K562 (cell line): ENCODE data around the gene RTL10. TPM values are rescaled to one million over a fixed set of nuclear protein-coding genes. Genes with fewer than 3 reads are reported as not detected.

ENCODE experiments used
- ATF7 ChIP-seq: fragments of 450-650 bp; IDR thresholded peaks from 2 replicates; pipeline ENCODE4 v1.7.1; 2014; ENCODE audit warnings: mild to moderate bottlenecking, moderate library complexity
- BRCA1 ChIP-seq, 2 experiments: fragments of 450-650 bp in 1 of 2; sonication (generic) in 1 of 2; formaldehyde crosslinking in 1 of 2; IDR thresholded peaks; 2 replicates each; pipeline versions ENCODE4 v1.5.0 to v1.6.1; 2017 to 2020; ENCODE audit warnings: mild to moderate bottlenecking in 1 of 2, missing genetic modification reagents in 1 of 2
- HNRNPUL1 ChIP-seq: fragments of 200-400 bp; formaldehyde crosslinking; IDR thresholded peaks from 2 replicates; pipeline ENCODE4 v1.6.1; 2017; ENCODE audit warnings: low read length
- JUND ChIP-seq, 2 experiments: IDR thresholded peaks; 2 replicates in 1 of 2; 3 replicates in 1 of 2; pipeline ENCODE4 v1.6.1; 2011; ENCODE audit warnings: borderline replicate concordance in 2 of 2, low read depth in 2 of 2, low read length in 2 of 2, improper control_type of control experiment in 1 of 2, missing biosample characterization in 1 of 2, missing genetic modification characterization in 1 of 2, missing genetic modification reagents in 1 of 2
- MYBL2 ChIP-seq, 2 experiments: fragments of 450-650 bp in 1 of 2; sonication (generic) in 1 of 2; formaldehyde crosslinking in 1 of 2; IDR thresholded peaks; 2 replicates each; pipeline versions ENCODE4 v1.6.1 to v1.8.1; 2017 to 2022; ENCODE audit warnings: borderline replicate concordance in 1 of 2, inconsistent platforms in 1 of 2, low read depth in 1 of 2, mild to moderate bottlenecking in 1 of 2, missing genetic modification reagents in 1 of 2, moderate library complexity in 1 of 2
- PHF8 ChIP-seq: fragments of 200-600 bp; sonication (generic); IDR thresholded peaks from 2 replicates; pipeline ENCODE4 v1.6.1; 2012; ENCODE audit warnings: mixed run types, mild to moderate bottlenecking, inconsistent platforms, low read length, moderate library complexity, borderline replicate concordance
- RBM14 ChIP-seq: fragments of 200-400 bp; formaldehyde crosslinking; IDR thresholded peaks from 2 replicates; pipeline ENCODE4 v1.6.1; 2018; ENCODE audit warnings: low read depth, mild to moderate bottlenecking, low read length, moderate library complexity, borderline replicate concordance; ENCODE audit not compliant: insufficient read depth
- RCOR1 ChIP-seq, 2 experiments: IDR thresholded peaks; 2 replicates each; pipeline ENCODE4 v1.6.1; 2012; ENCODE audit warnings: low read depth in 2 of 2, low read length in 2 of 2, borderline replicate concordance in 1 of 2, improper control_type of control experiment in 1 of 2
- SAFB ChIP-seq: fragments of 200-400 bp; formaldehyde crosslinking; IDR thresholded peaks from 2 replicates; pipeline ENCODE4 v1.6.1; 2017; ENCODE audit warnings: low read depth, low read length, borderline replicate concordance
- SMAD3 ChIP-seq: fragments of 450-650 bp; formaldehyde crosslinking; conservative IDR thresholded peaks from 2 replicates; pipeline ENCODE4 v1.4.0; 2020; ENCODE audit warnings: mild to moderate bottlenecking
- SNIP1 ChIP-seq: fragments of 450-650 bp; IDR thresholded peaks from 2 replicates; pipeline ENCODE4 v1.7.1; 2017; ENCODE audit warnings: low read depth, mild to moderate bottlenecking
- ZNF217 ChIP-seq: sonication (generic); formaldehyde crosslinking; IDR thresholded peaks from 2 replicates; pipeline ENCODE4 v1.8.0; 2022; ENCODE audit warnings: mild to moderate bottlenecking, missing genetic modification reagents
- ZNF41 ChIP-seq: fragments of 250-450 bp; sonication (Bioruptor Pico); conservative IDR thresholded peaks from 2 replicates; pipeline ENCODE4 v1.4.0; 2020; ENCODE audit warnings: mild to moderate bottlenecking
- polyA plus RNA-seq, 8 experiments: library from polyadenylated mRNA; depleted of rRNA in 4 of 8; stranded (reverse) in 5 of 8; unstranded in 3 of 8; fragments of >200 nt; fragmentation: Nextera tagmentation in 2 of 8; fragmentation: Illumina TruSeq in 1 of 8; extraction: Ambion mirVana in 2 of 8; extraction: Trizol in 1 of 8; gene quantifications; 2 replicates each; pipeline versions ENCODE4 v1.2.1 to v1.2.3, GENCODE V29; 2011 to 2014; ENCODE audit warnings: inconsistent platforms in 1 of 8, missing spikeins in 1 of 8
- total RNA-seq, 7 experiments: library from RNA; depleted of rRNA in 6 of 7; stranded (reverse); fragments of >200 nt in 6 of 7; fragmentation: Illumina TruSeq in 2 of 7; extraction: Trizol in 2 of 7; gene quantifications; 2 replicates each; pipeline versions ENCODE4 v1.2.1 to v1.2.3, GENCODE V29; 2011 to 2021; ENCODE audit warnings: low replicate concordance in 1 of 7
- TF ChIP-seq, protein P1 (sequence below): sonication (generic); formaldehyde crosslinking; IDR thresholded peaks from 2 replicates; pipeline ENCODE4 v1.8.0; 2022; ENCODE audit warnings: mild to moderate bottlenecking, missing genetic modification reagents
- TF ChIP-seq, protein P2 (sequence below): fragments of 250-450 bp; sonication (Bioruptor Pico); IDR thresholded peaks from 2 replicates; pipeline ENCODE4 v1.8.0; 2021; ENCODE audit warnings: moderate library complexity, mild to moderate bottlenecking, inconsistent platforms
- TF ChIP-seq, protein P3 (sequence below): fragments of 450-650 bp; formaldehyde crosslinking; IDR thresholded peaks from 2 replicates; pipeline ENCODE4 v1.4.0; 2022; ENCODE audit warnings: missing genetic modification characterization
- TF ChIP-seq, protein P4 (sequence below): IDR thresholded peaks from 2 replicates; pipeline ENCODE4 v1.6.1; 2016; ENCODE audit warnings: missing genetic modification characterization, missing compliant biosample characterization

The RTL10 gene
- total and polyA plus RNA-seq, 9 of the 15 experiments (the other 6 are each of a cell fraction or from before 2014, with no cell fraction given): 19.8 to 75.5 (median 32.5) TPM

DNA sequence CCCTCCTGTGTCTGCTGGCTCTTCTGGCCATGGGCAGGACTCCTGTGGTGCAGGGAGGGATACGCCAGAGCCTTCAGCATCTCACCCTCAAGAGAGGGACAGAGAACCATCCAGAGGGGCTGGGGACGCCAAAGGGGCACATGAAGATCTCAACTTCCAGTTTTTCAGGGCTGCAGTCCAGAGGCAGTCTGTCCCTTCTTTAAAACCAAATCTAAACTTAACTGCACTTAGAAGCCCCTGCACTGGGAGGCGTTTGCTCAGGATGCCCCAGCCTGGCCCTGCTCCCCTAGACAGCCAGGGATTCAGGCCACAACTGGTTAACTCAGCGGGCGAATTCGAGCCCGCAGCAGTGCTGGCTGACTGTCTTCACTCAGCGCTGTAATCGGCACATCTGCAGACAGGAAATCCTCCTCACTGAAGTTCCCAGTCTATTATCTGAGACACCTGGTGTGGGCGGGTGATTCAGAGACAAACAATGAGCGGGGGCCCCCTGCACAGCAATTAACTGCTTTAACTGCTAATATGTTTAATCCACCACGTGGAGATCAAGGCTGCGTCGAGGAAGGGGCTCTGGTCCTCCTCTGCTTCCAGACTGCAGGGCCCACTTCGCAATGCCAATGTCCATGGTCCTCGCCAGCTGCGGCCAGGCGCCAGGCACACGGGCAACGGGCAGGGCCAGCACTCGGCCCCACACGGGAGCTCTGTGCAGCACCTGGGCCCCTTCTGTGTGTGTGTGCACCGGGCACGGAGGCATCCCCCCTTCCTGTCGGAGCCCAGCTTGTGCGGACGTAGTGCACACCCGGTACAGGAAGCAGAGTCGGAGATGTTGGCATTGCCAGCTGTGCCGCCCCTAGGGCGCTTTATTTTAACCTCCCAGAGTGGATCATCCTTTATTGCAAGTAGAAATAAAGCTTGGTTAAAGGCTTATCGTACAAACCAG, 36.9 kb upstream of the RTL10 start (continued):
- TF ChIP-seq, protein P1, sequence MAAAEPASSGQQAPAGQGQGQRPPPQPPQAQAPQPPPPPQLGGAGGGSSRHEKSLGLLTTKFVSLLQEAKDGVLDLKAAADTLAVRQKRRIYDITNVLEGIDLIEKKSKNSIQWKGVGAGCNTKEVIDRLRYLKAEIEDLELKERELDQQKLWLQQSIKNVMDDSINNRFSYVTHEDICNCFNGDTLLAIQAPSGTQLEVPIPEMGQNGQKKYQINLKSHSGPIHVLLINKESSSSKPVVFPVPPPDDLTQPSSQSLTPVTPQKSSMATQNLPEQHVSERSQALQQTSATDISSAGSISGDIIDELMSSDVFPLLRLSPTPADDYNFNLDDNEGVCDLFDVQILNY (CRISPR knock-in tag): no peak
- TF ChIP-seq, protein P2, sequence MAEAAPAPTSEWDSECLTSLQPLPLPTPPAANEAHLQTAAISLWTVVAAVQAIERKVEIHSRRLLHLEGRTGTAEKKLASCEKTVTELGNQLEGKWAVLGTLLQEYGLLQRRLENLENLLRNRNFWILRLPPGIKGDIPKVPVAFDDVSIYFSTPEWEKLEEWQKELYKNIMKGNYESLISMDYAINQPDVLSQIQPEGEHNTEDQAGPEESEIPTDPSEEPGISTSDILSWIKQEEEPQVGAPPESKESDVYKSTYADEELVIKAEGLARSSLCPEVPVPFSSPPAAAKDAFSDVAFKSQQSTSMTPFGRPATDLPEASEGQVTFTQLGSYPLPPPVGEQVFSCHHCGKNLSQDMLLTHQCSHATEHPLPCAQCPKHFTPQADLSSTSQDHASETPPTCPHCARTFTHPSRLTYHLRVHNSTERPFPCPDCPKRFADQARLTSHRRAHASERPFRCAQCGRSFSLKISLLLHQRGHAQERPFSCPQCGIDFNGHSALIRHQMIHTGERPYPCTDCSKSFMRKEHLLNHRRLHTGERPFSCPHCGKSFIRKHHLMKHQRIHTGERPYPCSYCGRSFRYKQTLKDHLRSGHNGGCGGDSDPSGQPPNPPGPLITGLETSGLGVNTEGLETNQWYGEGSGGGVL: no peak
- TF ChIP-seq MYBL2 (IDR thresholded peaks at IDR 0.05; ENCODE audit: low read depth) (no peak), MYBL2 (CRISPR knock-in tag; IDR thresholded peaks at IDR 0.05; ENCODE audit: borderline replicate concordance) (no peak), SNIP1 (no peak), RBM14 (no peak), ZNF41 (no peak), SAFB (no peak), ATF7 (peak; percentile 90), ZNF217 (no peak), HNRNPUL1 (no peak), PHF8 (peak; percentile 27; the same call in 1 of the 2 replicates), RCOR1 (IDR thresholded peaks at IDR 0.05; ENCODE audit: borderline replicate concordance in 1 of 2, low read depth in 2 of 2, low read length in 2 of 2) (peak; percentile 93 to 99), JUND (IDR thresholded peaks at IDR 0.05; ENCODE audit: borderline replicate concordance, low read depth, low read length) (peak; percentile 99), JUND (tag; IDR thresholded peaks at IDR 0.05; ENCODE audit: borderline replicate concordance, low read depth, low read length) (peak; percentile 96; the same call in 2 of the 3 replicates), SMAD3 (peak; percentile 52; the same call in 1 of the 2 replicates), BRCA1 (IDR thresholded peaks at IDR 0.05) (no peak), BRCA1 (CRISPR knock-in tag; IDR thresholded peaks at IDR 0.05) (no peak)
- TF ChIP-seq, protein P3, sequence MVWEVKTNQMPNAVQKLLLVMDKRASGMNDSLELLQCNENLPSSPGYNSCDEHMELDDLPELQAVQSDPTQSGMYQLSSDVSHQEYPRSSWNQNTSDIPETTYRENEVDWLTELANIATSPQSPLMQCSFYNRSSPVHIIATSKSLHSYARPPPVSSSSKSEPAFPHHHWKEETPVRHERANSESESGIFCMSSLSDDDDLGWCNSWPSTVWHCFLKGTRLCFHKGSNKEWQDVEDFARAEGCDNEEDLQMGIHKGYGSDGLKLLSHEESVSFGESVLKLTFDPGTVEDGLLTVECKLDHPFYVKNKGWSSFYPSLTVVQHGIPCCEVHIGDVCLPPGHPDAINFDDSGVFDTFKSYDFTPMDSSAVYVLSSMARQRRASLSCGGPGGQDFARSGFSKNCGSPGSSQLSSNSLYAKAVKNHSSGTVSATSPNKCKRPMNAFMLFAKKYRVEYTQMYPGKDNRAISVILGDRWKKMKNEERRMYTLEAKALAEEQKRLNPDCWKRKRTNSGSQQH (CRISPR knock-in tag): peak; percentile 56; the same call in 1 of the 2 replicates
- TF ChIP-seq, protein P4, sequence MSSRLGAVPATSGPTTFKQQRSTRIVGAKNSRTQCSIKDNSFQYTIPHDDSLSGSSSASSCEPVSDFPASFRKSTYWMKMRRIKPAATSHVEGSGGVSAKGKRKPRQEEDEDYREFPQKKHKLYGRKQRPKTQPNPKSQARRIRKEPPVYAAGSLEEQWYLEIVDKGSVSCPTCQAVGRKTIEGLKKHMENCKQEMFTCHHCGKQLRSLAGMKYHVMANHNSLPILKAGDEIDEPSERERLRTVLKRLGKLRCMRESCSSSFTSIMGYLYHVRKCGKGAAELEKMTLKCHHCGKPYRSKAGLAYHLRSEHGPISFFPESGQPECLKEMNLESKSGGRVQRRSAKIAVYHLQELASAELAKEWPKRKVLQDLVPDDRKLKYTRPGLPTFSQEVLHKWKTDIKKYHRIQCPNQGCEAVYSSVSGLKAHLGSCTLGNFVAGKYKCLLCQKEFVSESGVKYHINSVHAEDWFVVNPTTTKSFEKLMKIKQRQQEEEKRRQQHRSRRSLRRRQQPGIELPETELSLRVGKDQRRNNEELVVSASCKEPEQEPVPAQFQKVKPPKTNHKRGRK: no peak
